Measurements from ENCODE around the gene TCOF1. TPM values are rescaled to one million over a fixed set of nuclear protein-coding genes. Genes with fewer than 3 reads are reported as not detected.
A peak's percentile ranks its signal among the peaks of the same experiment; 100 is the strongest.

Gene TCOF1
- total RNA-seq, 1 donor from 2014 or later, result 47.5 TPM

GRCh38 chr5:150442699-150443080, 85.2 kb downstream of the TCOF1 start:
- FAIRE-seq (no peak), DNase-seq (ENCODE audit: low read depth) (no peak)
- Mint-ChIP-seq H3K9me3 (ENCODE audit: unreplicated experiment) (no peaks in the 10 kb centered on the region), H3K27me3 (ENCODE audit: low read depth, unreplicated experiment) (no peaks in the 10 kb centered on the region), H3K4me1 (ENCODE audit: low read depth, unreplicated experiment) (peaks cover 35% of the 10 kb centered on the region), H3K27ac (ENCODE audit: unreplicated experiment) (no peak overlapping the region), H3K36me3 (ENCODE audit: low read depth, unreplicated experiment) (peaks cover 28% of the 10 kb centered on the region), H3K4me3 (ENCODE audit: unreplicated experiment) (peak overlapping the region; percentile 1)
- no peaks in the 10 kb centered on the region for H3K9me3 ChIP-seq (ENCODE audit: insufficient read depth, low read depth, low read length)
- H3K4me2 ChIP-seq (ENCODE audit: low read length), result no peak overlapping the region
- H2AFZ ChIP-seq (ENCODE audit: low read depth, low read length), result no peak overlapping the region
- TF ChIP-seq EZH2 (IDR thresholded peaks at IDR 0.05; ENCODE audit: insufficient read depth, low read length) (no peak), CTCF (IDR thresholded peaks at IDR 0.05; ENCODE audit: insufficient read depth, low read depth, low read length) (no peak)
- H3K27me3 ChIP-seq (ENCODE audit: insufficient read depth, low read length), result no peaks in the 10 kb centered on the region
- peaks cover 30% of the 10 kb centered on the region for H3K79me2 ChIP-seq (ENCODE audit: insufficient read depth, low read length)
- peaks cover 45% of the 10 kb centered on the region for H3K36me3 ChIP-seq (ENCODE audit: insufficient read depth, low read length)
- H3K4me1 ChIP-seq (ENCODE audit: insufficient read depth, low read length), result peaks cover 16% of the 10 kb centered on the region
- H3K9ac ChIP-seq (ENCODE audit: low read length), result no peak overlapping the region
- H3K27ac ChIP-seq (ENCODE audit: low read depth, low read length), result no peak overlapping the region
- H3K4me3 ChIP-seq (ENCODE audit: insufficient read depth, low read depth, low read length), result no peak overlapping the region
- H4K20me1 ChIP-seq (ENCODE audit: insufficient read depth, low read length), result peaks cover 63% of the 10 kb centered on the region

GRCh38 chr5:150443242-150444075, 86.0 kb downstream of the TCOF1 start:
- H3K9ac ChIP-seq (ENCODE audit: low read length), result peak overlapping the region; percentile 5
- Mint-ChIP-seq H3K27ac (ENCODE audit: unreplicated experiment) (no peak overlapping the region), H3K36me3 (ENCODE audit: low read depth, unreplicated experiment) (peaks cover 34% of the 10 kb centered on the region), H3K4me1 (ENCODE audit: low read depth, unreplicated experiment) (peaks cover 40% of the 10 kb centered on the region), H3K27me3 (ENCODE audit: low read depth, unreplicated experiment) (no peaks in the 10 kb centered on the region), H3K9me3 (ENCODE audit: unreplicated experiment) (no peaks in the 10 kb centered on the region), H3K4me3 (ENCODE audit: unreplicated experiment) (peak overlapping the region; percentile 25)
- H3K36me3 ChIP-seq (ENCODE audit: insufficient read depth, low read length), result peaks cover 47% of the 10 kb centered on the region
- no peak overlapping the region for H3K4me3 ChIP-seq (ENCODE audit: insufficient read depth, low read depth, low read length)
- H3K27me3 ChIP-seq (ENCODE audit: insufficient read depth, low read length), result no peaks in the 10 kb centered on the region
- H3K27ac ChIP-seq (ENCODE audit: low read depth, low read length), result no peak overlapping the region
- H3K4me1 ChIP-seq (ENCODE audit: insufficient read depth, low read length), result peaks cover 24% of the 10 kb centered on the region
- H2AFZ ChIP-seq (ENCODE audit: low read depth, low read length), result no peak overlapping the region
- H3K9me3 ChIP-seq (ENCODE audit: insufficient read depth, low read depth, low read length), result no peaks in the 10 kb centered on the region
- no peak for FAIRE-seq
- TF ChIP-seq CTCF (IDR thresholded peaks at IDR 0.05; ENCODE audit: insufficient read depth, low read depth, low read length) (no peak), EZH2 (IDR thresholded peaks at IDR 0.05; ENCODE audit: insufficient read depth, low read length) (no peak)
- H3K79me2 ChIP-seq (ENCODE audit: insufficient read depth, low read length), result peaks cover 38% of the 10 kb centered on the region
- no peak for DNase-seq (ENCODE audit: low read depth)
- peaks cover 71% of the 10 kb centered on the region for H4K20me1 ChIP-seq (ENCODE audit: insufficient read depth, low read length)
- H3K4me2 ChIP-seq (ENCODE audit: low read length), result no peak overlapping the region

DNA sequence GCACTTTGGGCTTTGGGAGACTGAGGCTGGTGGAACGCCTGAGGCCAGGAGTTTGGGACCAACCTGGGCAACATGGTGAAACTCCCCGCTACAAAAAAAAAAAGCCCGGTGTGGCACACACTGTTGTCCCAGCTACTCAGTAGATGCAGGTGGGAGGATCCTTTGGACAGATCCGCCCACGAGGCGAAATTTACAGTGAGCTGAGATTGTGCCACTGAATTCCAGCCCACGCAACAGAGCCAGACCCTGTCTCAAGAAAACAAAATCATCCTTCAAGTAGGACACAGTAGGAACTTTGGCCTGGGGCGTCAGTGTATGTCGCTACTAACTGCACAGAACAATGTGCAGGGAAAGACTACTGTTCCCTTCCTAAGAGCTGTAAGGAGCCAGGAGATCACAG, 87.3 kb downstream of the TCOF1 start:
- Histone ChIP-seq H3K27me3 (ENCODE audit: insufficient read depth, low read length) (no peaks in the 10 kb centered on the region), H3K9me3 (ENCODE audit: insufficient read depth, low read depth, low read length) (no peaks in the 10 kb centered on the region), H2AFZ (ENCODE audit: low read depth, low read length) (no peak overlapping the region), H3K36me3 (ENCODE audit: insufficient read depth, low read length) (peaks cover 47% of the 10 kb centered on the region), H3K4me3 (ENCODE audit: insufficient read depth, low read depth, low read length) (no peak overlapping the region), H3K9ac (ENCODE audit: low read length) (no peak overlapping the region), H3K4me2 (ENCODE audit: low read length) (no peak overlapping the region), H3K4me1 (ENCODE audit: insufficient read depth, low read length) (peaks cover 24% of the 10 kb centered on the region), H3K79me2 (ENCODE audit: insufficient read depth, low read length) (peaks cover 49% of the 10 kb centered on the region), H4K20me1 (ENCODE audit: insufficient read depth, low read length) (peaks cover 78% of the 10 kb centered on the region), H3K27ac (ENCODE audit: low read depth, low read length) (no peak overlapping the region)
- Mint-ChIP-seq H3K36me3 (ENCODE audit: low read depth, unreplicated experiment) (peaks cover 39% of the 10 kb centered on the region), H3K27me3 (ENCODE audit: low read depth, unreplicated experiment) (no peaks in the 10 kb centered on the region), H3K27ac (ENCODE audit: unreplicated experiment) (no peak overlapping the region), H3K9me3 (ENCODE audit: unreplicated experiment) (no peaks in the 10 kb centered on the region), H3K4me1 (ENCODE audit: low read depth, unreplicated experiment) (peaks cover 40% of the 10 kb centered on the region), H3K4me3 (ENCODE audit: unreplicated experiment) (peak overlapping the region; percentile 64)
- FAIRE-seq, result no peak
- no peak for DNase-seq (ENCODE audit: low read depth)
- no peak for TF ChIP-seq EZH2 (IDR thresholded peaks at IDR 0.05; ENCODE audit: insufficient read depth, low read length)
- no peak for TF ChIP-seq CTCF (IDR thresholded peaks at IDR 0.05; ENCODE audit: insufficient read depth, low read depth, low read length)
